DMS153 treated with DMSO at 0.1 percent for 48 hours (cell line): ENCODE results near the gene ODF4.
"Not testable (repeated sequence)": the region's sequence is repeated elsewhere in the genome, so short reads cannot be mapped to it uniquely, and the experiment has no call there.

ENCODE experiments used
- DNase-seq: peaks from one replicate; lab custom pipeline; 2025; ENCODE audit not compliant: unreplicated experiment; lab: John Stamatoyannopoulos, UW

ODF4 gene

DNA sequence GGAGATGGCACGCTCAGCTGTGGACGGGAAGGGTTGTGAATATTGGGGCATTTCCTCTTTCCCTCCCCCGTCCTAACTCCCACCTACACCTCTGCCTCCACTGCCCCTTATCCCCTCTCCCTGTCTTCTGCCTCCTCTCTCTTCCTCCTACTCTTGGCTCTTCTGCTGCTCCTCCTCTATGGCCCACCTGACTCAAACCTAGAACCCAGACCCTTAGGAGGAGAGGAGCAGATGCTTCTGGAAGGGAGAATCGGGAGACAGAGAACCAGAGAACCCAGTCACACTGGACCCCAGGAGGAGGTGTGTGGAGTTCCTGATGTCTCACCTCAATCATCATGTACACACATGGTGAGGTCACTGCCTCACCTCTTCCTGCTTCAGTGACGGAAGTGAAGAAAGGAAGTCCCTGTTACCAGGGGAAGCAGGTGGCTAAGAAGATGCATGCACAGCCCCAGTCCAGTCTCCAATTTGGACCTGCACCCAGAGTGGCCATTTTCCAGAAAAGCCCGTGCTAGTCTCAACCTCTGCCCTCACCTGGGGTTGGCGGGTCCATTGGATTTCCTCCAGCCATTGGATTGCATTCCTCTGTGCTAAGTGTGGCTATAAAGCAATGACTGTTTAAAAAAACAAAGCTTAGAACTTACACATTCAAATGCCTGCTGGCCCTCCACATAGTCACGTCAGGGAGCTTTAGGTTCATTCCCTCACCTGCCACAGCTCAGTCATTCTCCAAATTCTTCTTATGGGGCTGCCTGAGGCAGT is 54.0 kb downstream of the ODF4 start:
- DNase-seq: no peak

DNA sequence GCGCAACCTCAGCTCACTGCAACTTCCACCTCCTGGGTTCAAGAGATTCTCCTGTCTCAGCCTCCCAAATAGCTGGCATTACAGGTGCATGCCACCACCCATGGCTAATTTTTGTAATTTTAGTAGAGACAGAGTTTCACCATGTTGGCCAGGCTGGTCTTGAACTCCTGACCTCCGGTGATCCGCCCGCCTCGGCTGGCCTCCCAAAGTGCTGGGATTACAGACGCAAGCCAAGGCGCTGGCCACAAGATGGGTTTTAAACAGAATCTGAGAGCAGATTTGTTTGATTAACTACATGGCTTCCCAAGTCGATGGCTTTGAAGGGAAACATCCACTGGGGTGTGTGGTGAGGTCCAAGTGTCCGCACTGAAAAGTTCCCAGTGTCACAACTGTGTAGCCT is 54.9 kb downstream of the ODF4 start:
- DNase-seq: not testable (repeated sequence)
